AG09309 (cell line): ENCODE data around the gene TRPT1.

Experiments used
- DNase-seq: peaks from one replicate; pipeline ENCODE4 v3.0.0-alpha.2; 2010; ENCODE audit warnings: low read depth
- H3K4me3 ChIP-seq: 2 replicates; pipeline ENCODE4 v1.5.1; 2011; ENCODE audit warnings: mild to moderate bottlenecking, low read depth, low read length, moderate library complexity; ENCODE audit not compliant: control insufficient read depth
- CTCF ChIP-seq: IDR thresholded peaks from 2 replicates; pipeline ENCODE4 v1.5.1; 2011; ENCODE audit warnings: mild to moderate bottlenecking, low read depth, low read length, inconsistent platforms; ENCODE audit not compliant: insufficient read depth, control insufficient read depth; ENCODE audit errors: missing control alignments

TRPT1 gene, protein sequence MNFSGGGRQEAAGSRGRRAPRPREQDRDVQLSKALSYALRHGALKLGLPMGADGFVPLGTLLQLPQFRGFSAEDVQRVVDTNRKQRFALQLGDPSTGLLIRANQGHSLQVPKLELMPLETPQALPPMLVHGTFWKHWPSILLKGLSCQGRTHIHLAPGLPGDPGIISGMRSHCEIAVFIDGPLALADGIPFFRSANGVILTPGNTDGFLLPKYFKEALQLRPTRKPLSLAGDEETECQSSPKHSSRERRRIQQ

DNA sequence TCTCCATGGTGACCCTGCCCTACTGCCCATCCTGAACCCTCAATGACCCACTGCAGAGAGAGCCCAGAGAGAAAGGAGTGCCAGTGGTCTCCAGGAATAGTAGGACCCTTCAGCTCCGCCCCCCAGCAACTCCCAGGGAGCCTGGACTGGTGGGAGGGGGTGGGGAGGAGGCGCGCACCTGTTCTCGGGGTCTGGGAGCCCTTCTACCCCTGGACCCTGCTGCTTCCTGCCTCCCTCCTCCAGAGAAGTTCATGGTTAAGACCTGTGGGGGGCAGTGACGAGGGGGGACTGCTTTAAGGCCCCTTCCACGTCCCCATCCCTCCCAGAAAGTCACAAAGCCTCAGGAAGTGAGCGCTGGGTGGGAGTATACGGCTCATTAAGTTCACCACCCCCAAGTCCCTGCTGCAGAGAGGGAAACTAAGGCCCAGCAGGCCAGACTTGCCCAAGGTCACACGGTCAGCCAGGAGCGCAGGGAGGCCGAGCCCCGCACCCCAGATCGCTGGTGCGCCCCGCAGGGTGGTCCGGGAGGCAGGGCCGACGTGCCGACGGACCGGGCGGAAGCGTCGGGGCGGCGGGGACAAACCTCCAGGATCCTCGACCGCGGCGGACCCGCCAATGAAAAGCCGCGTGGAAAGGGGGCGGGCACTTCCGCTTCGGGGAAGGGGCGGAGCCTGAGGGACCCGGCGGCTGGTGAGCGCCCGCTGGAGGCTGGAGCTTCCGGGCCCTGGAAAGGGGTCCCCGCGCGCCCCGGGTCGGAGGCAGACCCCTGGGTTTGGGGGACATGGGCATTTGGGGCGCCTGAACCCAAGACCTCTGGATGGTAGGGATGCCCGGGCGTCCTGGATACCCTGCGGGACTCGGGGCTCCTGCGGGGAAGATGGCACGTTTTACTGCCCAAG, at the start of gene TRPT1, which contains the start of gene NUDT22:
Gene TRPT1 (minus strand): TSS at position 579 of the 899 bp plus-strand sequence. CDS start 326 bp downstream, at position 253.
Gene NUDT22 (plus strand): TSS at position 667 of the 899 bp plus-strand sequence. CDS start 379 bp downstream, outside the sequence.
- peak within 1 kb of the TSS; percentile 87 for H3K4me3 ChIP-seq
- peak; percentile 38 for TF ChIP-seq CTCF
- DNase-seq: no peak

GRCh38 chr11:64275031-64275800, 49.2 kb upstream of the TRPT1 start:
- TF ChIP-seq CTCF: no peak
- DNase-seq: no peak
- H3K4me3 ChIP-seq: no peak overlapping the region

DNA sequence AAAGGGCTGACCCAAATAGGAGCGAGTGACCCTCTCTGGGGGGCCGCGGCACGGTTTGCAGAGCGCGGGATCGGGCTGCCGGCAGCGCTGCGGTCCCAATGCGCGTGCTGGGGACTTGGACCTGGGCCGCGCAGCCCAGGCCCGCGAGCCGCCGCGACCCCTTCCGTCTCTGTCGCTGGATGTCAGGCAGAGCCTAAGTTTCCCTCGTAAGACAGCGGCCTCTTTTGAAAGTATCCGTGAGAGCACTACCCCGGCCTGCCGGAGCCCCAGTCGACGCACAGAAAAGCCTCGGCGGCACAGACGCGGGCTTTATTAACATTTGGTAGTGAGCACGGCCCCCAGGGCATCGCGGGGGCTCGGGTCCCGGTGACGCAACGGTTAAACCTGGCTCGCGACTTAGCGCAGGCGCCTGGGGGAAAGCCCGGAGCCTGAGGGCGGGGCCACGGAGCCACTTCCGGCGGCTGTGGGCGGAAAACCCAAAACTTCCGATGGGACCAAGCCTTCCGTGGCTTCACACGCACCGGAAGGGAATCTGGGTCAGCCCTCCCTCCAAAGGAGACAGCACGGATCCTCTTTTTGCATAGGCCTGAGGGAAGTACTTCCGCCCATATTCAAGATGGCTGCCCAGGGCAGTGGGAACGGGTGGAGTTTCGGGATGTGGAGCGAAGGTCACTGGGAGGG, 43.7 kb upstream of the TRPT1 start:
- H3K4me3 ChIP-seq: peak overlapping the region; percentile 61
- peak; percentile 100 for DNase-seq
- TF ChIP-seq CTCF: no peak

- TF ChIP-seq CTCF: no peak
- peak overlapping the region; percentile 60 for H3K4me3 ChIP-seq
- no peak for DNase-seq
These were observed 43.0 kb upstream of the TRPT1 start for GRCh38 chr11:64268893-64269539.

DNA sequence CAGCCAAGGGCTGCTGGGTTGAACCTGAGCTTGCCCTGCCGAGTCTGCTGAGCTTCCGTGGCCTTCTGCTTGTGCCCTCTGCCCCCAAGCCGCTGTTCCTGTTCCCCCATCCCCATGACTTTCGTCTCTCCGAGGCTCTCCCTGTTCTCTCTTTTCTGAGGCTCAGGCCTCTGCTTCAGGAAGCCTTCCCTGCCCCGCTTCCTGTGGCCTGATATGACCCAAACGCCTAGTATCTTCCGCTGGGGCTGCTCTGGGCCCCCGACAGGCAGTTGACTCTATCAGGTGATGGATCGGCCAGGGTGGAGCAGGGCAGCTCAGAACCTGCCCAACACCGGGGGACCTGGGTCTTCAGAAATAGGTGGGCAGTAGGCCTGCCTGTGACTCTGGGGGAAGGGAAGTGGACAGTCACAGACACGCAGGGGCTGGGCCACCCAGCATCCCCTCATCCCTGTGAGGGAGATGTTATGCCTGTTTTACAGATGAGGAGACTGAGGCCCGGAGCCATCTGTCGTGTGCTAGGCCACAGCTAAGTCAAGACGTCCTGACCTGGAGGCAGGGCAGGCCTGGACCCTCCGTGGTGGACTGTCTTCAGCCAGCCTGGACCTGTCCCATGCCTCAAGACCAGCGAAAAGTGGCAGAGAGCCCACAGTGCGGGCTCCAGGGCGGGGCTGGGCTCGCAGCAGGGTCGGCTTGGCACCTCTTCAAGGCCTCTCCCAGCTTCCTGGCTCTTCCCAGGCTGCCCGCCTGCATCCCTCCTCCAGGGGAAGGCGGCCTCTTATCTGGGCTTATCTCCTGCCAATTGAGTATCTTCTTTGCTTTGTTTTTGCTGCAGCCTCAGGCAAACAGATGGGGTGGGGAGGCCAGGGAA, 42.3 kb upstream of the TRPT1 start:
- H3K4me3 ChIP-seq: peak overlapping the region; percentile 60; the same call in 1 of the 2 replicates
- no peak for TF ChIP-seq CTCF
- no peak for DNase-seq
